GM18858 (cell line): ENCODE measurements around the gene FBXL12.
"Not testable (repeated sequence)": the region's sequence is repeated elsewhere in the genome, so short reads cannot be mapped to it uniquely, and the experiment has no call there.

ENCODE experiments used
- ATAC-seq: cut with Tn5 transposase; IDR thresholded peaks from one replicate; pipeline ENCODE4 v1.9.1; 2021; ENCODE audit not compliant: unreplicated experiment

Gene FBXL12

DNA sequence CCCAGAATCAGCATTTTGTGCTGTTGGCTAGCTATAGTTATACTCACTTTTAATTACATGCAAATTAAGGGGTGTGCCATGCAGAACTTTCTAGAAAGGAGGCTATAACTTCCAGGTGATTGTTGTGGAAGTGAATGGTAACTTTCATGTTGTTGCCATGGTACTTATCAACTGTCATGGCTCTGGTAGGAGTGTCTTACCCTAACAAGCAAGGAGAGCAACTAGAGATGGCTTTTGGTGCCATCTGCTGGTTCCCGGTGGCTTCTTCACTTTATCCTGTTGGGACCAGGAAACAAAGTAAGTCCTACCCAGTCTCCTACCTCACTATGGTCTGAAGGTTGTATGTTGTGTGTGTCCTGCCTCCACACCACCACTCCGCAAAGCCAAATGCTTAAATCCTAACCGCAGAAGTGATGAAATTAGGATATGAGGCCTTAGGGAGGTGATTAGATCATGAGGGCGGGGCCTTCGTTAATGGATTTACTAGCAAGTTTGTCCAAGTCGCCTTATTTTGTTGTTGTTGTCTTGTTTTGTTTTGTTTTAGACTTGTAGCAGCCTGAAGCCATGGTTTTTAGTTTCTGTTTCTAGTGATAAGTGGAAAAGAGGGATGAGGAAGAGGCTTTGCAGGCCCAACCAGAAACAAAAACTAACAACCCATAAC, 22.6 kb downstream of the FBXL12 start:
- ATAC-seq = no peak

DNA sequence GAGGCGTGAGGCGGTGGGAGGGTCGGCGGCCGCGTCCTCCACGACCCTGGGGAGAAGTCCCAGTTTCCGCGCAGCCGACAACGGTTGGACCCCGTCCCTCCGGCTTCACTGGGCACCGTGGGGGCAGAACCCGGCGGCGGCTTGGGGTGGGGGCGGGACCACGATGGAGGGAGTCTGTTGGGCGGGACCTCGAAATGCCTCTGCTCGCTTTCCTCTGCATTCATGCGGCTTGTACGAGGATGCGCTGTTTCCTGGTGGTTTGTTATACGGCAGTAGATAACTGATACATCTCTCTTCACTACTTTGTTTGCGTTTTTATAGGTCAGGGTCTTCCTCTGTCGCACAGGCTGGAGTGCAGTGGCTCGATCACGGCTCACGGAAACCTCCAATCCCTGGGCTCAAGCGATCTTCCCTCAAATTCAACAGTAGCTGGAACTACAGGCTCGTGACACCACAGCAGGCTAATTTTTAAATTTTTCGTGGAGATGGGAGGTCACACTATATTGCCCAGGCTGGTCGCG, 25.7 kb downstream of the FBXL12 start:
- ATAC-seq = no peak

DNA sequence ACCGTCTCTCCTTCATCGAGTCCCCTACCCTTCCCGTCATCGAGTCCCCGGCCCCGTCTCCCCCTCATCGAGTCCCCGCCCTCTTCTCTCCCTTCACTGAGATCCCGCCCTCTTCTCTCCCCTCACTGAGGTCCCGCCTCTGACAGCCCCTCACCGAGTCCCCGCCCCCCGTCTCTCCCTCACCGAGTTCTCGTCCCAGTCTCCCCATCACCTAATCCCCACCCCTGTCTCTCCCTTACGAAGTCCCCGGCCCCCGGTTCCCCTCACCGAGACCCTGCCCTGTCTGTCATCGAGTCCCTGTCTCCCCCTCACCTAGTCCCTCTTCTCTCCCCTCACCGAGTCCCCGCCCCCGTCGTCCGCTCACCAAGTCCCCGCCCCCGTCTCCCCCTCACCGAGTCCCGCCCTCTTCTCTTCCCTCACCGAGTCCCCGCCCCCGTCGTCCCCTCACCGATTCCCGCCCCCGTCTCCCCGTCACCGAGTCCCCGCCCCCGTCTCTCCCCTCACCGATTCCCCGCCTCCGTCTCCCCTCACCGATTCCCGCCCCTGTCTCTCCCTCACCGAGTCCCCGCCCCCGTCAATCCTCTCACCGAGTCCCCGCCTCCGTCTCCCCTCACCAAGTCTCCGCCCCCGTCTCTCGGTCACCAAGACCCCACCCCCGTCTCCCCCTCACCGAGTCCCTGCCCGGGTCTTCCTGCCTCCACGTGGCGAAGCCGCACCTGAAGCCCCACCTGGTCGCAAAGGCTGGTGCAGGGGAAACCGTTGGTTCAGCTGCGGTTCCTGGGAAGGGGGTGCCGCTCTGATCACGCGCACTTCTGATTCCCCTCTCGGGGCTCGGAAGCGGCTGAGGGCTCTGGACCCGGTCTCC, 26.4 kb downstream of the FBXL12 start:
- ATAC-seq = no peak

DNA sequence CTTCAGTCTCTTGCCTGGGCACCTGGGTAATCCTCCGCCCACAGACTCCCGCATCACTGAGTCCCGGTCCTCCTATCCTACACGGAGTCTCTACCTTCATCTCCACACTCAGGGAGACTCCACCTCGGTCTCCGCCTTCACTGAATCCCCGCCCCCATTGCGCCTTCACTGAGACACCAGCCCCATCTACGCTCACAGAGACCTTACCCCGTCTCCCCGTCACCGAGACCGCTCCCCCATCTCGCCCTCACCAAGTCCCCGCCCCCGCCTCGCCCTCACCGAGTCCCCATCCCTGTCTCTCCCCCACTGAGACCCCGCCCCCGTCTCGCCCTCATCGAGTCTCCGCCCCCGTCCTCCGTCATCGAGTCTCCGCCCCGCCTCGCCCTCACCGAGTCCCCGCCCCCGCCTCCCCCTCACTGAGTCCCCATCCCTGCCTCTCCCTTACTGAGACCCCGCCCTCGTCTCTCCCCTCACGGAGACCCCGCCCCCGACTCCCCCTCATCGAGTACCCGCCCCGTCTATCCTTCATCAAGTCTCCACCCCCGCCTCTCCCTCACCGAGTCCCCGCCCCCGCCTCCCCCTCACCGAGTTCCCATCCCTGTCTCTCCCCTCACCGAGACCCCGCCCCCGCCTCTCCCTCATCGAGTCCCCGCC, 27.2 kb downstream of the FBXL12 start:
- ATAC-seq = no peak

DNA sequence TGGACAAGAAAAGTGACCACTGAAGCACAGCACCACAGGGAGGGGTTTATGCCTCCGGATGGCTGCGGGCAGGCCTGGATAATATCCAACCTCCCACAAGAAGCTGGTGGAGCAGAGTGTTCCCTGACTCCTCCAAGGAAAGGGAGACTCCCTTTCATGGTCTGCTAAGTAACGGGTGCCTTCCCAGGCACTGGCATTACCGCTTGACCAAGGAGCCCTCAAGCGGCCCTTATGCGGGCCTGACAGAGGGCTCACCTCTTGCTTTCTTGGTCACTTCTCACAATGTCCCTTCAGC, 27.9 kb downstream of the FBXL12 start:
- not testable (repeated sequence) for ATAC-seq

DNA sequence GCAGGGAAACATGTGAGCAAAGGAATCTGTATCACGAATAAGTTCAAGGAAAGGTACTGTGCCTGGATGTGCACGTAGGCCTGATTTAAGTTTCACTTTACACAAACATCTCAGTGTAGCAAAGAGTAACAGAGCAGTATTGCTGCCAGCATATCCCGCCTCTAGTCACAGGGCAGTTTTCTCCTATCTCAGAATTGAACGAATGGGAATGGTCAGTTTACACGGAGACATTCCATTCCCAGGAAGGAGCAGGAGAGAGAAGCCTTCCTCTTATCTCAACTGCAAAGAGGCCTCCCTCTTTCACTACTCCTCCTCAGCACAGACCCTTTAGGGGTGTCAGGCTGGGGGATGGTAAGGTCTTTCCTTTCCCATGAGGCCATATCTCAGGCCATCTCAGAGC, 29.3 kb downstream of the FBXL12 start:
- not testable (repeated sequence) for ATAC-seq

DNA sequence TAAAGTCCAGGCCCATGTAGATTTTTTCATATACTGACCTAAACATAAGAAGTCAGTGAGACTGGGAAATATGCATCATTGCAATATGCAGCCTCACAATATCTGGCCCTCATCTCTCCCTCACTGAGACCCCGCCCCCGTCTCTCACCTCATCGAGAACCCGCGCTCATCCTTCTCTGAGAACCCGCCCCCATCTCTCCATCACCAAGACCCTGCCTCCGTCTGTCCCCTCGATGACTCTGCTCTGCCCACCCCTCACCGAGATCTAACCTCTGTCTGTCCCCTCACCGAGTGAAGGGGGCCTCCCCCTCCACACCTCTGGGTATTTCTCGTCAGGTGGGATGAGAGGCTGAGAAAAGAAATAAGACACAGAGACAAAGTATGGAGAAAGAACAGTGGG, 29.8 kb downstream of the FBXL12 start:
- no peak for ATAC-seq

- ATAC-seq = not testable (repeated sequence)
Measured at GRCh38 chr19:9788604-9789003, 30.3 kb downstream of the FBXL12 start.

GRCh38 chr19:9786819-9787218, 32.1 kb downstream of the FBXL12 start:
- no peak for ATAC-seq

DNA sequence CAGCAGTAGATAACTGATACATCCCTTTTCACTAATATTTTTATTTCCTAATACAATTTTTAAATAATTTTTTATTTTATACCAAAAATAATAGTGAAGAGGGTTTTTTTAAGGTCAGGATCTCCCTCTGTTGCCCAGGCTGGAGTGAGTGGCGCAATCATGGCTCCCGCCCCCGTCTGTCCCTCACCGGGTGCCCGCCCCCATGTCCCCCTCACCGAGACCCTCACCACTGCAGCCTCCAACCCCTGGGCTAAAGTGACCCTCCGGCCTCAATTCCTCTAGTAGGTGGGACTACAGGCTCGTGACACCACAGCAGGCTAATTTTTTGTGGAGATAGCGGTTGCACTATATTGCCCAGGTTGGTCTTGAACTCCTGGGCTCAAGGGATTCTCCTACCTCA, 32.5 kb downstream of the FBXL12 start:
- ATAC-seq = no peak

DNA sequence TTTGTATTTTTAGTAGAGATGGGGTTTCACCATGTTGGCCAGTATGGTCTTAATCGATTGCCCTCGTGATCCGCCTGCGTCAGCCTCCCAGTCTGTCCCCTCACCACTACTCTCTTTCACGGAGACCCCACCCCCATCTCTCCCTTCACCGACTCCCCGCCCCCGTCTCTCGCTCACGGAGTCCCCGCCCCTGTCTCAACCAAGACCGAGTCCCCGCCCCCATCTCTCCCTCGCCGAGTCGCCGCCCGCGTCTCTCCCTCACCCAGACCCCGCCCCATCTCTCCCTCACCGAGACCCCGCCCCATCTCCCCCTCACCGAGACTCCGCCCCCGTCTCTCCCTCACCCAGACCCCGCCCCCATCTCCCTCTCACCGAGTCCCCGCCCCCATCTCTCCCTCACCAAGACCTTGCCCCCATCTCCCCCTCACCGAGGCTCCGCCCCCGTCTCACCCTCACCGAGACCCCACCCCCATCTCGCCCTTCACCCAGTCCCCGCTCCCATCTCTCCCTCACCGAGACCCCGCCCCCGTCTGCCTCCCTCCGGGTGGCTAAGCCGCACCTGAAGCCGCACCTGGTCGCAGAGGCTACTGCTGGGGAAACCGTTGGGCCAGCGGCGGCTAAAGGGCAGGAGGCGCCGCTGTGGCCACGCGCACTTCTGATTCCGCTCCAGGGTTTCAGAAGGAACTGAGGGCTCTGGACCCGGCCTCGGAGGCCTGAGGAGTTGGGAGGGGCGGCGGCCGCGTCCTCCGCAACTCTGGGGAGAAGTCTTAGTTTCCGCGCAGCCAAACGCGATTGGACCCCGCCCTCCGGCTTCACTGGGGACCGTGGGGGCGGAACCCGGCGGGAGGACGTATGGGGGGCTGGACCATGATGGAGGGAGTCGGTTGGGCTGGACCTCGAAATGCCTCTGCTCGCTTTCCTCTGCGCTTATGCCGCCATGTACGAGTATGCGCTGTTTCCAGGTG, 33.2 kb downstream of the FBXL12 start:
- ATAC-seq = peak; percentile 67

- ATAC-seq = not testable (repeated sequence)
Measured at GRCh38 chr19:9784163-9784496, 34.7 kb downstream of the FBXL12 start.

- ATAC-seq = no peak
Measured at GRCh38 chr19:9782338-9782737, 36.5 kb downstream of the FBXL12 start.

GRCh38 chr19:9768175-9769112, 50.4 kb downstream of the FBXL12 start, which contains the start of gene ZNF846:
TSS of gene ZNF846 (minus strand) at chr19:9768738. CDS start at chr19:9764950, 3,788 bp downstream.
- peak; percentile 88 for ATAC-seq
